ENCODE results near the gene COX6B1. TPM values are rescaled to one million over a fixed set of nuclear protein-coding genes. Genes with fewer than 3 reads are reported as not detected.
"Not testable (repeated sequence)": the region's sequence is repeated elsewhere in the genome, so short reads cannot be mapped to it uniquely, and the experiment has no call there.

Gene COX6B1
- total RNA-seq, 2 donors from 2014 or later: 258 to 386 TPM

DNA sequence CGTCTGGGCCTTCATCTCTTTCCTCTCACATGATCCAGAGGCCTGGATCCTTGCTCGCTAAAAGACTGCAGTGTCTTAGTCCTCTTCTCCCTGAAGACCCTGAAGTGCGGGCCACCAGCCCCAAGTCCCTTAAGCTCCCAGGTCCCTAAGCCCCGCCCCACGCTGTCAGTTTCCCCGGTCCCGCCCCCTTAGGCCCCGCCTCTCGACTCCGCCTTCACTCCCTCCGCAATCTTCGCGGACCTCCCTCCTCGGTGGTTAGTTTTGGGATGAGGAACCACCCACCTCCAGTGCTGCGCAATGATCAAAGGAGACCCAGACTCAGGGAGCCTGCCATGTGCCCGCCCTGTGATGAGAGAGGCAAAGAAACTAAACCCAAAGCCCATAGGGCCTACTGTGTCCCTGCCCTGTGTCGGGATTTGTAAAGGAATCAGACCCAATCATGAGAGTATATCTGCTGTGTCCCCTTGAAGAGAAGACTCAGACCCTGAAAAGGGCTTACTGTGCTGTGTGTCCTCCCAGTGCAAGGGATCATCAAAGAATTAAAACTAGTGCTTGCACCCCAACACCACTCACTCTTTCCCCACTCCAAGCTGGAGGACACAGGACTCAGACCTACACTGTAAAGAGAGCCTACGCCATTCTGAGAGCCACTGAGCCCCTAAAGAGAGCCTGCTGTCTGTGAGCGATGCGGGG lies 3.0 kb upstream of the COX6B1 start:
- H3K9me3 ChIP-seq: no peaks in the 10 kb centered on the region
- ATAC-seq (ENCODE audit: insufficient number of reproducible peaks, low FRiP score, low read depth) (peak; percentile 58), DNase-seq (ENCODE audit: low spot score) (peak; percentile 68)
- peak overlapping the region; percentile 86 for H3K4me3 ChIP-seq
- H3K4me1 ChIP-seq (ENCODE audit: control insufficient read depth in 1 of 2, low read depth in 2 of 2): peaks cover 9 to 35% of the 10 kb centered on the region in 2 donors
- no peaks in the 10 kb centered on the region for H3K27me3 ChIP-seq (replicated peaks; ENCODE audit: insufficient read depth)
- TF ChIP-seq, protein P1, sequence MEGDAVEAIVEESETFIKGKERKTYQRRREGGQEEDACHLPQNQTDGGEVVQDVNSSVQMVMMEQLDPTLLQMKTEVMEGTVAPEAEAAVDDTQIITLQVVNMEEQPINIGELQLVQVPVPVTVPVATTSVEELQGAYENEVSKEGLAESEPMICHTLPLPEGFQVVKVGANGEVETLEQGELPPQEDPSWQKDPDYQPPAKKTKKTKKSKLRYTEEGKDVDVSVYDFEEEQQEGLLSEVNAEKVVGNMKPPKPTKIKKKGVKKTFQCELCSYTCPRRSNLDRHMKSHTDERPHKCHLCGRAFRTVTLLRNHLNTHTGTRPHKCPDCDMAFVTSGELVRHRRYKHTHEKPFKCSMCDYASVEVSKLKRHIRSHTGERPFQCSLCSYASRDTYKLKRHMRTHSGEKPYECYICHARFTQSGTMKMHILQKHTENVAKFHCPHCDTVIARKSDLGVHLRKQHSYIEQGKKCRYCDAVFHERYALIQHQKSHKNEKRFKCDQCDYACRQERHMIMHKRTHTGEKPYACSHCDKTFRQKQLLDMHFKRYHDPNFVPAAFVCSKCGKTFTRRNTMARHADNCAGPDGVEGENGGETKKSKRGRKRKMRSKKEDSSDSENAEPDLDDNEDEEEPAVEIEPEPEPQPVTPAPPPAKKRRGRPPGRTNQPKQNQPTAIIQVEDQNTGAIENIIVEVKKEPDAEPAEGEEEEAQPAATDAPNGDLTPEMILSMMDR (IDR thresholded peaks at IDR 0.05): no peak
- peak overlapping the region; percentile 76 to 88 for H3K27ac ChIP-seq
- no peaks in the 10 kb centered on the region for H3K36me3 ChIP-seq

DNA sequence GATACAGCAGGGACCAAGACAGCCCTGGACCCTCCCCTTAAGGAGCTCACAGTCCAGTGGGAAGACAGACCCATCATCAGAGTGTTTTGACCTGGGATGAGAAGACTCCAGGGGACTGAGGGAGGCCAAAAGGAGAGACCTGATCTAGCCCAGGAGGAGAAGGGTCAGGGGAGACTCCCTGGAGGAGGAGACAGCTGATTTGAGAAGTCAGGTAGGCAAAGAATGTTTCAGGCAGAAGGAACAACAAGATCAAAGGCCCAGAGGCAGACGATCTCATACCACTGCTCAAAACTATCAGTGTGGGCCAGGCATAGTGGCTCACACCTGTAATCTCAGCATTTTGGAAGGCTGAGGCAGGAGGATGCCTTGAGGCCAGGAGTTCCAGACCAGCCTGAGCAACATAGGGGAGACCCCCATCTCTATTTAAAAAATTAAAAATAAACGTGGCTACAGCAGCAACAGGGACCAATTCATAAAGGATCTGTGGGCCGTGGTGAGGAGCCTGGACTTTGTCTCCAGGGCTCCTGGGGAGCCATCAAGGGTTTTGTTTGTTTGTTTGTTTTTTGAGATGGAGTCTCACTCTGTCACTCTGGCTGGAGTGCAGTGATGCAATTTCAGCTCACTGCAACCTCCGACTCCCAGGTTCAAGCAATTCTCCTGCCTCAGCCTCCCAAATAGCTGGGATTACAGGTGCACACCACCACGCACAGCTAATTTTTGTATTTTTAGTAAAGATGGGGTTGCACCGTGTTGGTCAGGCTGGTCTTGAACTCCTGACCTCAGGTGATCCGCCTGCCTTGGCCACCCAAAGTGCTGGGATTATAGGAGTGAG lies 2.2 kb upstream of the COX6B1 start:
- no peak overlapping the region for H3K4me3 ChIP-seq
- ATAC-seq (ENCODE audit: insufficient number of reproducible peaks, low FRiP score, low read depth): no peak
- no peaks in the 10 kb centered on the region for H3K9me3 ChIP-seq
- no peak for DNase-seq (ENCODE audit: low spot score)
- peak overlapping the region in 1 of 2 donors; percentile 88 for H3K27ac ChIP-seq
- peaks cover 9 to 41% of the 10 kb centered on the region in 2 donors for H3K4me1 ChIP-seq (ENCODE audit: control insufficient read depth in 1 of 2, low read depth in 2 of 2)
- H3K36me3 ChIP-seq: no peaks in the 10 kb centered on the region
- TF ChIP-seq, protein P1 (IDR thresholded peaks at IDR 0.05): no peak
- H3K27me3 ChIP-seq (replicated peaks; ENCODE audit: insufficient read depth): no peaks in the 10 kb centered on the region

GRCh38 chr19:35650581-35650980 lies 2.5 kb downstream of the COX6B1 start:
- no peak overlapping the region for H3K27ac ChIP-seq
- TF ChIP-seq, protein P1 (IDR thresholded peaks at IDR 0.05): no peak
- ATAC-seq (ENCODE audit: insufficient number of reproducible peaks, low FRiP score, low read depth) (no peak), DNase-seq (ENCODE audit: low spot score) (no peak)
- H3K4me3 ChIP-seq: no peak overlapping the region
- no peaks in the 10 kb centered on the region for H3K9me3 ChIP-seq
- H3K36me3 ChIP-seq: peaks cover 24% of the 10 kb centered on the region
- no peaks in the 10 kb centered on the region for H3K27me3 ChIP-seq (replicated peaks; ENCODE audit: insufficient read depth)
- peaks cover 9 to 28% of the 10 kb centered on the region in 2 donors for H3K4me1 ChIP-seq (ENCODE audit: control insufficient read depth in 1 of 2, low read depth in 2 of 2)

- peaks cover 41% of the 10 kb centered on the region for H3K36me3 ChIP-seq
- not testable (repeated sequence) for ATAC-seq (ENCODE audit: insufficient number of reproducible peaks, low FRiP score, low read depth); H3K4me1 ChIP-seq (ENCODE audit: control insufficient read depth in 1 of 2, low read depth in 2 of 2); H3K27me3 ChIP-seq (replicated peaks; ENCODE audit: insufficient read depth); H3K4me3 ChIP-seq; H3K9me3 ChIP-seq; H3K27ac ChIP-seq; DNase-seq (ENCODE audit: low spot score)
These were observed 6.7 kb downstream of the COX6B1 start for GRCh38 chr19:35654828-35655227.

- Histone ChIP-seq H3K27me3 (replicated peaks; ENCODE audit: insufficient read depth) (no peaks in the 10 kb centered on the region), H3K36me3 (peaks cover 45% of the 10 kb centered on the region)
- TF ChIP-seq, protein P1 (IDR thresholded peaks at IDR 0.05): no peak
These were observed 7.5 kb downstream of the COX6B1 start for GRCh38 chr19:35655600-35655999.

More at GRCh38 chr19:35655600-35655999, 7.5 kb downstream of the COX6B1 start:
- Histone ChIP-seq H3K4me3 (no peak overlapping the region), H3K27ac (no peak overlapping the region), H3K4me1 (ENCODE audit: control insufficient read depth in 1 of 2, low read depth in 2 of 2) (peaks cover 0 to 2% of the 10 kb centered on the region in 2 donors), H3K9me3 (no peaks in the 10 kb centered on the region)
- DNase-seq (ENCODE audit: low spot score) (no peak), ATAC-seq (ENCODE audit: insufficient number of reproducible peaks, low FRiP score, low read depth) (no peak)
